Endodermal cell (in vitro differentiated cells): ENCODE measurements around the gene HNRNPD. TPM values are rescaled to one million over a fixed set of nuclear protein-coding genes. Genes with fewer than 3 reads are reported as not detected.

Source experiments
- DNase-seq: peaks from one replicate; pipeline ENCODE4 v3.0.0-alpha.2; 2017
- H3K27ac ChIP-seq: 2 replicates; pipeline ENCODE4 v1.5.1; 2013; ENCODE audit warnings: mild to moderate bottlenecking, low read depth, low read length, moderate library complexity
- H3K27me3 ChIP-seq: 2 replicates; pipeline ENCODE4 v1.6.1; 2013; ENCODE audit warnings: mild to moderate bottlenecking, low read length, moderate library complexity; ENCODE audit not compliant: insufficient read depth, control insufficient read depth, poor library complexity, severe bottlenecking
- H3K36me3 ChIP-seq: 2 replicates; pipeline ENCODE4 v1.7.0; 2013; ENCODE audit warnings: mild to moderate bottlenecking, low read length, moderate library complexity; ENCODE audit not compliant: control insufficient read depth, insufficient read depth
- H3K4me1 ChIP-seq: one replicate; pipeline ENCODE4 v1.7.0; 2013; ENCODE audit warnings: low read length; ENCODE audit not compliant: control insufficient read depth, insufficient read depth
- H3K4me3 ChIP-seq: 2 replicates; pipeline ENCODE4 v1.5.1; 2013; ENCODE audit warnings: mild to moderate bottlenecking, low read length, moderate library complexity
- H3K9ac ChIP-seq: 2 replicates; pipeline ENCODE4 v1.6.1; 2013; ENCODE audit warnings: mild to moderate bottlenecking, low read length, moderate library complexity; ENCODE audit not compliant: poor library complexity, severe bottlenecking; ENCODE audit errors: extremely low read depth
- H3K9me3 ChIP-seq: 2 replicates; pipeline ENCODE4 v1.6.1; 2013; ENCODE audit warnings: mild to moderate bottlenecking, low read length, moderate library complexity; ENCODE audit not compliant: control insufficient read depth
- H3K27ac Mint-ChIP-seq: 2 replicates; pipeline ENCODE4 v1.8.0; 2020; ENCODE audit warnings: mixed read lengths
- H3K27me3 Mint-ChIP-seq: 2 replicates; pipeline ENCODE4 v1.8.0; 2021; ENCODE audit warnings: mild to moderate bottlenecking, mixed read lengths; ENCODE audit not compliant: insufficient read depth
- H3K36me3 Mint-ChIP-seq: 2 replicates; pipeline ENCODE4 v1.8.0; 2020; ENCODE audit warnings: low read depth, mixed read lengths
- H3K4me1 Mint-ChIP-seq: 2 replicates; pipeline ENCODE4 v1.8.0; 2020; ENCODE audit warnings: mixed read lengths
- H3K4me3 Mint-ChIP-seq: 2 replicates; pipeline ENCODE4 v1.8.0; 2020; ENCODE audit warnings: mild to moderate bottlenecking, moderate library complexity, mixed read lengths
- H3K9me3 Mint-ChIP-seq: 2 replicates; pipeline ENCODE4 v1.8.0; 2020; ENCODE audit warnings: mild to moderate bottlenecking, mixed read lengths
- WGBS, 2 experiments: methylation state at CpG; one replicate each; pipeline versions ENCODE4 v1.1.5 to v1.1.7; 2013; ENCODE audit warnings: missing lambda C conversion rate in 2 of 2, mixed read lengths in 1 of 2; ENCODE audit not compliant: insufficient coverage in 1 of 2, insufficient read length in 1 of 2; 5-methylcytosine and 5-hydroxymethylcytosine counted together
- total RNA-seq, 2 donors: library from RNA; stranded (reverse); fragmentation: NEBNext Ultra II Directional in 1 of 2; extraction: Animal tissue kit (Norgen Biotek cat#: 25700) in 1 of 2; gene quantifications; 2 replicates in 1 of 2; 3 replicates in 1 of 2; pipeline ENCODE4 v1.2.1, GENCODE V29; 2021
- TF ChIP-seq, protein P1 (sequence below): fragments of 200-600 bp; sonication (generic); conservative IDR thresholded peaks from 2 replicates; pipeline ENCODE4 v1.5.0; 2021; ENCODE audit warnings: antibody characterized with exemption, mild to moderate bottlenecking

The HNRNPD gene
- total RNA-seq, 2 donors from 2014 or later = 462 to 562 TPM

GRCh38 chr4:82376109-82376508, 2.3 kb upstream of the HNRNPD start:
- Mint-ChIP-seq H3K27ac (no peak overlapping the region), H3K36me3 (peaks cover 19% of the 10 kb centered on the region), H3K4me1 (peaks cover 8% of the 10 kb centered on the region), H3K9me3 (no peaks in the 10 kb centered on the region), H3K27me3 (peaks cover 10% of the 10 kb centered on the region), H3K4me3 (peak overlapping the region; percentile 94)
- TF ChIP-seq, protein P1, sequence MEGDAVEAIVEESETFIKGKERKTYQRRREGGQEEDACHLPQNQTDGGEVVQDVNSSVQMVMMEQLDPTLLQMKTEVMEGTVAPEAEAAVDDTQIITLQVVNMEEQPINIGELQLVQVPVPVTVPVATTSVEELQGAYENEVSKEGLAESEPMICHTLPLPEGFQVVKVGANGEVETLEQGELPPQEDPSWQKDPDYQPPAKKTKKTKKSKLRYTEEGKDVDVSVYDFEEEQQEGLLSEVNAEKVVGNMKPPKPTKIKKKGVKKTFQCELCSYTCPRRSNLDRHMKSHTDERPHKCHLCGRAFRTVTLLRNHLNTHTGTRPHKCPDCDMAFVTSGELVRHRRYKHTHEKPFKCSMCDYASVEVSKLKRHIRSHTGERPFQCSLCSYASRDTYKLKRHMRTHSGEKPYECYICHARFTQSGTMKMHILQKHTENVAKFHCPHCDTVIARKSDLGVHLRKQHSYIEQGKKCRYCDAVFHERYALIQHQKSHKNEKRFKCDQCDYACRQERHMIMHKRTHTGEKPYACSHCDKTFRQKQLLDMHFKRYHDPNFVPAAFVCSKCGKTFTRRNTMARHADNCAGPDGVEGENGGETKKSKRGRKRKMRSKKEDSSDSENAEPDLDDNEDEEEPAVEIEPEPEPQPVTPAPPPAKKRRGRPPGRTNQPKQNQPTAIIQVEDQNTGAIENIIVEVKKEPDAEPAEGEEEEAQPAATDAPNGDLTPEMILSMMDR = no peak
- no peaks in the 10 kb centered on the region for H3K4me1 ChIP-seq
- H3K27ac ChIP-seq = no peak overlapping the region
- H3K9ac ChIP-seq = no peak overlapping the region
- peaks cover 16% of the 10 kb centered on the region for H3K36me3 ChIP-seq
- WGBS, 2 experiments = 86 to 95% methylated on average over 4 of the region's 4 CpGs
- DNase-seq = no peak
- H3K27me3 ChIP-seq = no peaks in the 10 kb centered on the region
- peaks cover 5% of the 10 kb centered on the region for H3K9me3 ChIP-seq
- peak overlapping the region; percentile 99 for H3K4me3 ChIP-seq

DNA sequence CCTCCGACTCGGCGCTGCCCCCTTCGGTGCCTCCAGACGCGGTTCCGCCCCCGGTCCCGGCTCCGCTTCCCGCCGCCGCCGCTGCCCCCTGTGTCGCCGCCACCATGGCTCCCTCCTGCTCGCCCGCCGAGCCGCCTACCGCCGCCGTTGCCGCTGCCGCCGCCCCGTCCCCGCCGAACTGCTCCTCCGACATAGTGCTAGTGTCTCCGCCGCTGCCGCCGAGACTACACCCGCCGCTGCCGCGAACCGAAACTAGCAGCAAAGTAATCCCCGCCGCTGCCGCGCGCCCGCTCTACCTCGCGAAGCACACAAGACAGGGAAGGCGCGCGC, 340 bp downstream of the HNRNPD start:
- Mint-ChIP-seq H3K9me3 (no peaks in the 10 kb centered on the region), H3K4me3 (peak overlapping the region; percentile 94), H3K4me1 (peaks cover 25% of the 10 kb centered on the region), H3K27ac (peak overlapping the region; percentile 99), H3K36me3 (peaks cover 39% of the 10 kb centered on the region), H3K27me3 (peaks cover 6% of the 10 kb centered on the region)
- 0% methylated on average over 16 to 50 of the region's 50 CpGs for WGBS, 2 experiments
- Histone ChIP-seq H3K9ac (peak overlapping the region; percentile 95), H3K9me3 (no peaks in the 10 kb centered on the region), H3K27ac (peak overlapping the region; percentile 99), H3K36me3 (peaks cover 42% of the 10 kb centered on the region), H3K27me3 (no peaks in the 10 kb centered on the region), H3K4me3 (peak overlapping the region; percentile 99), H3K4me1 (no peaks in the 10 kb centered on the region)
- TF ChIP-seq, protein P1 = no peak
- DNase-seq = no peak

DNA sequence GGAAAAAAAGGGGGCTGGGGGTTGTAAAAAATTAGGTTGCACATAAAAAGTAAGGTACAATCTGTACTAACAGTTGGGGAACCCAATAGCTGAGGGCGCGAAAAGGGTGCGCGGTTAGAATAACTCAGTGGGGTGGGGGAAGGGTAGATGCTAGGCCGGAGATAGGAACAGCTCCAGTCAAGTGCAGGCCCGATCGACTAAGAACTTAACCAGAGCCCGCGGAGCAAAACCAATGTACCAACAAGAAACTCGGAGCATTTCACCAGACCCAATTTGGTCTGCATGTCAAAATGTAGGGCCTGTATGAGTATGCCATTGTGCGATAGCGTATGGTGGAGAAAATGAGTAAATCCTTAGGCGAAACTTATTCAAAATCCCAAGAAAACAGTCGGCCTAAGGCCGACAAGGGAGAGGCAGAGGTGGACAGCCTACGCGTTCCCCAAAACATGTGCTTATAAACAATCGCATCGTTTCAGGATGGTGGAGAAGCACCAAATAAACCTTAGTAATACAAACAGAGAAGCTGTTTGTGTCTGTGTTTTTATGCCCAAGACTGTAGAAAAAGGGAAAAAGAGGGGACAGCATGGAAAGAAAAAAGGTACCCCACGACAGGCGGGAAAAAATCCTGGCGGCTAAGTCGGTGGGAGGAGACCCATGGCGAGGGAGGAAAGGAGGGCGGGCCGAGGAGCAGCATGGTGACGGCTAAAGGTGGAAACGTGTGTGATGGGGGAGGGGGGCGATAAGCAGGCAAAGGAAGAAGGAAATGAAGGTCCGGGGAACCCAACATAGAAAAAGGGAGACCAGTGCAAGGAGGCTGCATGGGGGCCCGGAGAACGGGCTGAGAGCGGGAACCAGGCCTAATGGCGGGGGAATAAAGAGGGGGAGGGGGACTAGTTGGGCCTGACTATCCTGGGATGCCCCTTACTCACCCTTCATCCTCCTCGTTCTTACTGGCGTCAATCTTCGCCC, 990 bp downstream of the HNRNPD start:
- Histone ChIP-seq H3K36me3 (peaks cover 48% of the 10 kb centered on the region), H3K9me3 (no peaks in the 10 kb centered on the region), H3K4me3 (peak overlapping the region; percentile 99), H3K4me1 (no peaks in the 10 kb centered on the region), H3K27me3 (no peaks in the 10 kb centered on the region), H3K9ac (peak overlapping the region; percentile 95), H3K27ac (peak overlapping the region; percentile 99)
- peaks cover 42% of the 10 kb centered on the region for H3K36me3 Mint-ChIP-seq
- H3K4me3 Mint-ChIP-seq = peak overlapping the region; percentile 94
- no peaks in the 10 kb centered on the region for H3K9me3 Mint-ChIP-seq
- H3K27ac Mint-ChIP-seq = peak overlapping the region; percentile 99
- peaks cover 6% of the 10 kb centered on the region for H3K27me3 Mint-ChIP-seq
- TF ChIP-seq, protein P1 = no peak
- peaks cover 31% of the 10 kb centered on the region for H3K4me1 Mint-ChIP-seq
- DNase-seq = peak; percentile 91
- WGBS, 2 experiments = 0% methylated on average over 15 to 37 of the region's 37 CpGs
